Measurements from ENCODE around the gene TCF12.

DNA sequence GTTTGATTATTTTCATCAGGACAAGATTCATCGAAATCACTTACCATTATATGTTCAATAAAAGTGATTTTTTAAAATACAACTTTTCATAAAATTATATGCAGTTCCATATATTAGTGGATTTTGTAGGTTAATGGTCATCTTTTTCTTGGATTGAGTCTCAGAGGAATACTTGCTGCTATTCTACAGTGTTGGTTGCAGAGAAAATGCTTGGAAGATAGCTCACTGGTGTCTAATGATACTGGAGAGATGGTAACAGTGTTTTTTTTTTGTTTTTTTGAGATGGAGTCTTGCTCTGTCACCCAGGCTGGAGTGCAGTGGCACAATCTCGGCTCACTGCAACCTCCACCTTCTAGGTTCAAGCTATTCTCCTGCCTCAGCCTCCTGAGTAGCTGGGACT lies 143.3 kb downstream of the TCF12 start:
- TF ChIP-seq, protein P1, sequence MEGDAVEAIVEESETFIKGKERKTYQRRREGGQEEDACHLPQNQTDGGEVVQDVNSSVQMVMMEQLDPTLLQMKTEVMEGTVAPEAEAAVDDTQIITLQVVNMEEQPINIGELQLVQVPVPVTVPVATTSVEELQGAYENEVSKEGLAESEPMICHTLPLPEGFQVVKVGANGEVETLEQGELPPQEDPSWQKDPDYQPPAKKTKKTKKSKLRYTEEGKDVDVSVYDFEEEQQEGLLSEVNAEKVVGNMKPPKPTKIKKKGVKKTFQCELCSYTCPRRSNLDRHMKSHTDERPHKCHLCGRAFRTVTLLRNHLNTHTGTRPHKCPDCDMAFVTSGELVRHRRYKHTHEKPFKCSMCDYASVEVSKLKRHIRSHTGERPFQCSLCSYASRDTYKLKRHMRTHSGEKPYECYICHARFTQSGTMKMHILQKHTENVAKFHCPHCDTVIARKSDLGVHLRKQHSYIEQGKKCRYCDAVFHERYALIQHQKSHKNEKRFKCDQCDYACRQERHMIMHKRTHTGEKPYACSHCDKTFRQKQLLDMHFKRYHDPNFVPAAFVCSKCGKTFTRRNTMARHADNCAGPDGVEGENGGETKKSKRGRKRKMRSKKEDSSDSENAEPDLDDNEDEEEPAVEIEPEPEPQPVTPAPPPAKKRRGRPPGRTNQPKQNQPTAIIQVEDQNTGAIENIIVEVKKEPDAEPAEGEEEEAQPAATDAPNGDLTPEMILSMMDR (IDR thresholded peaks at IDR 0.05) = no peak
- TF ChIP-seq POLR2A (IDR thresholded peaks at IDR 0.05) = no peak
- TF ChIP-seq POLR2AphosphoS5 (IDR thresholded peaks at IDR 0.05) = no peak
